CD4-positive, CD25-positive, alpha-beta regulatory T cell (primary cell): ENCODE measurements around the gene PAK2. TPM values are rescaled to one million over a fixed set of nuclear protein-coding genes. Genes with fewer than 3 reads are reported as not detected.
A peak's percentile ranks its signal among the peaks of the same experiment; 100 is the strongest.

Source experiments
- ATAC-seq, 2 donors: fragments of 150-1000 bp; cut with Tn5 transposase; one replicate each; pipeline ENCODE4 v1.10.0; 2021; ENCODE audit warnings: low read depth in 2 of 2, moderate number of reproducible peaks in 2 of 2, moderate library complexity in 1 of 2
- DNase-seq, 3 donors: peaks; one replicate each; pipeline versions ENCODE4 v3.0.0 to v3.0.0-alpha.2; 2012 to 2022; ENCODE audit warnings: mixed read lengths in 1 of 3
- H3K27ac ChIP-seq: one replicate; pipeline ENCODE4 v1.7.0; 2013; ENCODE audit warnings: mild to moderate bottlenecking, low read length; ENCODE audit not compliant: insufficient read depth, poor library complexity, severe bottlenecking
- H3K27me3 ChIP-seq: one replicate; pipeline ENCODE4 v1.7.0; 2013; ENCODE audit warnings: low read length; ENCODE audit not compliant: control insufficient read depth, insufficient read depth
- H3K36me3 ChIP-seq: one replicate; pipeline ENCODE4 v1.7.0; 2013; ENCODE audit warnings: mild to moderate bottlenecking, low read length, moderate library complexity; ENCODE audit not compliant: control insufficient read depth, insufficient read depth
- H3K4me1 ChIP-seq: 2 replicates; pipeline ENCODE4 v1.7.0; 2013; ENCODE audit warnings: mild to moderate bottlenecking, low read length; ENCODE audit not compliant: insufficient read depth, control insufficient read depth, poor library complexity, severe bottlenecking
- H3K4me3 ChIP-seq: one replicate; pipeline ENCODE4 v1.7.0; 2013; ENCODE audit warnings: low read depth, mild to moderate bottlenecking, low read length, moderate library complexity
- H3K9me3 ChIP-seq, 2 experiments: 1 replicate in 1 of 2; 2 replicates in 1 of 2; pipeline ENCODE4 v1.7.0; 2013; ENCODE audit warnings: low read length in 2 of 2, mild to moderate bottlenecking in 1 of 2, moderate library complexity in 1 of 2; ENCODE audit not compliant: control insufficient read depth in 2 of 2
- H3K27ac Mint-ChIP-seq, 3 donors: one replicate each; pipeline ENCODE4 v1.8.0; 2020 to 2022; ENCODE audit warnings: mild to moderate bottlenecking in 3 of 3, mixed read lengths in 3 of 3, moderate library complexity in 2 of 3
- H3K27me3 Mint-ChIP-seq: one replicate; pipeline ENCODE4 v1.8.0; 2022; ENCODE audit warnings: mild to moderate bottlenecking, mixed read lengths
- H3K36me3 Mint-ChIP-seq: one replicate; pipeline ENCODE4 v1.8.0; 2020; ENCODE audit warnings: mixed read lengths
- H3K4me1 Mint-ChIP-seq, 4 donors: one replicate each; pipeline ENCODE4 v1.8.0; 2020 to 2022; ENCODE audit warnings: mixed read lengths in 4 of 4, mild to moderate bottlenecking in 1 of 4
- H3K4me3 Mint-ChIP-seq, 4 donors: one replicate each; pipeline ENCODE4 v1.8.0; 2020 to 2022; ENCODE audit warnings: mild to moderate bottlenecking in 4 of 4, mixed read lengths in 4 of 4, moderate library complexity in 3 of 4
- H3K9me3 Mint-ChIP-seq, 7 donors: one replicate each; pipeline ENCODE4 v1.8.0; 2020 to 2022; ENCODE audit warnings: mixed read lengths in 7 of 7, mild to moderate bottlenecking in 3 of 7, moderate library complexity in 2 of 7
- polyA plus RNA-seq, 4 donors: library from polyadenylated mRNA; unstranded; fragments of 300-500 nt; fragmentation: Illumina TruSeq; gene quantifications; one replicate each; pipeline ENCODE4 v1.2.3, GENCODE V29; 2021
- total RNA-seq: library from RNA; stranded (reverse); gene quantifications from one replicate; pipeline ENCODE4 v1.2.3, GENCODE V29; 2022

PAK2 gene
- total and polyA plus RNA-seq, 5 donors from 2014 or later = 37.5 to 83.7 (median 44.1) TPM

GRCh38 chr3:196699749-196700148, 39.9 kb upstream of the PAK2 start:
- DNase-seq = no peak
- ATAC-seq = no peak
- Mint-ChIP-seq H3K9me3 (no peaks in the 10 kb centered on the region), H3K4me1 (peaks cover 0 to 6% (median 3%) of the 10 kb centered on the region in 4 donors), H3K36me3 (no peaks in the 10 kb centered on the region), H3K27me3 (no peaks in the 10 kb centered on the region), H3K4me3 (no peak overlapping the region), H3K27ac (no peak overlapping the region)
- Histone ChIP-seq H3K4me1 (no peaks in the 10 kb centered on the region), H3K9me3 (no peaks in the 10 kb centered on the region), H3K27ac (no peak overlapping the region), H3K27me3 (no peaks in the 10 kb centered on the region), H3K36me3 (no peaks in the 10 kb centered on the region), H3K4me3 (no peak overlapping the region)

DNA sequence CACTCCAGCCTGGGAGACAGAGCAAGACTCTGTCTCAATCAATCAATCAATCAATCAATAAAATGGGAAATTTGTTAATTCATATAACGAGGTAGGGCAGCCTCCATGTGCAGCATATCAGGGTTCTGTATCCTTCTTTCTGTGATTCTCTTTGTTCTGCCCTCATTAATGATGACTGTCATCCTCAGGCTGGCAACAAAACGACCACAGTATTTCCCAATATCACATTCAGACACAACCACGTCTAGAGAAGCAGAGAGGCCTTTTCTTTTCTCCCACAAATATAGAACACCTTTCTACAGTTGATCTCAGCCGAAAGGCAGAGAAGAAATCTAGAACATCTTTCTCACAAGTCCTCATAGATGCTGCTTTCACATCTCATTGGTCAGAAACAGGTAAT, 38.9 kb upstream of the PAK2 start:
- Histone ChIP-seq H3K9me3 (no peaks in the 10 kb centered on the region), H3K36me3 (no peaks in the 10 kb centered on the region), H3K4me3 (no peak overlapping the region), H3K4me1 (no peaks in the 10 kb centered on the region), H3K27ac (no peak overlapping the region), H3K27me3 (no peaks in the 10 kb centered on the region)
- H3K36me3 Mint-ChIP-seq = no peaks in the 10 kb centered on the region
- H3K4me3 Mint-ChIP-seq = no peak overlapping the region
- no peak overlapping the region for H3K27ac Mint-ChIP-seq
- H3K9me3 Mint-ChIP-seq = no peaks in the 10 kb centered on the region
- DNase-seq = no peak
- H3K27me3 Mint-ChIP-seq = no peaks in the 10 kb centered on the region
- H3K4me1 Mint-ChIP-seq = peaks cover 0 to 4% (median 2%) of the 10 kb centered on the region in 4 donors
- ATAC-seq = no peak

GRCh38 chr3:196706327-196706726, 33.3 kb upstream of the PAK2 start:
- peaks cover under 1 to 14% (median 7%) of the 10 kb centered on the region in 4 donors for H3K4me1 Mint-ChIP-seq
- no peaks in the 10 kb centered on the region for H3K27me3 Mint-ChIP-seq
- peaks cover 8% of the 10 kb centered on the region for H3K4me1 ChIP-seq
- H3K27ac ChIP-seq = no peak overlapping the region
- no peak overlapping the region for H3K27ac Mint-ChIP-seq
- H3K4me3 ChIP-seq = no peak overlapping the region
- no peaks in the 10 kb centered on the region for H3K9me3 ChIP-seq
- H3K27me3 ChIP-seq = no peaks in the 10 kb centered on the region
- peaks cover 4% of the 10 kb centered on the region for H3K36me3 Mint-ChIP-seq
- ATAC-seq (no peak), DNase-seq (no peak)
- no peak overlapping the region for H3K4me3 Mint-ChIP-seq
- H3K36me3 ChIP-seq = peaks cover 3% of the 10 kb centered on the region
- H3K9me3 Mint-ChIP-seq = no peaks in the 10 kb centered on the region

- DNase-seq = no peak
- Histone ChIP-seq H3K4me1 (peaks cover 12% of the 10 kb centered on the region), H3K9me3 (no peaks in the 10 kb centered on the region), H3K27me3 (no peaks in the 10 kb centered on the region), H3K4me3 (no peak overlapping the region), H3K36me3 (peaks cover 3% of the 10 kb centered on the region), H3K27ac (no peak overlapping the region)
- no peak for ATAC-seq
- peaks cover 4 to 18% (median 10%) of the 10 kb centered on the region in 4 donors for H3K4me1 Mint-ChIP-seq
- no peak overlapping the region for H3K4me3 Mint-ChIP-seq
- no peak overlapping the region for H3K27ac Mint-ChIP-seq
- H3K36me3 Mint-ChIP-seq = peaks cover 4% of the 10 kb centered on the region
- H3K27me3 Mint-ChIP-seq = no peaks in the 10 kb centered on the region
- no peaks in the 10 kb centered on the region for H3K9me3 Mint-ChIP-seq
Measured at GRCh38 chr3:196706731-196707130, 32.9 kb upstream of the PAK2 start.

GRCh38 chr3:196707566-196707965, 32.1 kb upstream of the PAK2 start:
- DNase-seq = no peak
- no peak overlapping the region for H3K27ac ChIP-seq
- Mint-ChIP-seq H3K4me3 (peak overlapping the region in 1 of 4 donors; percentile 52), H3K9me3 (no peaks in the 10 kb centered on the region), H3K27me3 (no peaks in the 10 kb centered on the region), H3K36me3 (peaks cover 4% of the 10 kb centered on the region), H3K27ac (no peak overlapping the region), H3K4me1 (peaks cover 5 to 19% (median 11%) of the 10 kb centered on the region in 4 donors)
- H3K9me3 ChIP-seq = no peaks in the 10 kb centered on the region
- no peaks in the 10 kb centered on the region for H3K27me3 ChIP-seq
- H3K4me1 ChIP-seq = peaks cover 13% of the 10 kb centered on the region
- H3K36me3 ChIP-seq = peaks cover 3% of the 10 kb centered on the region
- no peak overlapping the region for H3K4me3 ChIP-seq
- no peak for ATAC-seq

DNA sequence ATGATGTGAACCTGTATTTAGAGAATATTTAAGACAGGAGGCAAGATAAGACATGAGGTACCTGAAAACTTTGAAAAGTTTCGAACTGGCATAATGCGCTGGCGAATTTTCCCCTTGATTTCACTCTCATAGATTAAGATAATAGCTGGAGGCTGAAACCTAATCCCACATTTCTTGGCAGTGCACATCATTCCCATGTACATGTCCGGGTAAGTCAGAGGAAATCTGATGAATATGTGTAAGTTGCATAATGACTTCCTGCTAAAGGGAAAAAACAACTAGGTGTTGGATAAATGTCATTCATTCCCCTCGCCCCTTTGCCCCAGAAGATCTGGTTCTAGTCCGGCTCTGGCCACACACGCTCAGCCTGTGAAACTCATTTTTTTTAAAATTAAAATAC, 31.2 kb upstream of the PAK2 start:
- Histone ChIP-seq H3K36me3 (peaks cover 3% of the 10 kb centered on the region), H3K4me1 (peaks cover 13% of the 10 kb centered on the region), H3K27me3 (no peaks in the 10 kb centered on the region), H3K27ac (no peak overlapping the region), H3K4me3 (no peak overlapping the region), H3K9me3 (no peaks in the 10 kb centered on the region)
- no peaks in the 10 kb centered on the region for H3K27me3 Mint-ChIP-seq
- ATAC-seq = no peak
- H3K4me1 Mint-ChIP-seq = peaks cover 9 to 27% (median 17%) of the 10 kb centered on the region in 4 donors
- DNase-seq = no peak
- peaks cover 4% of the 10 kb centered on the region for H3K36me3 Mint-ChIP-seq
- no peak overlapping the region for H3K27ac Mint-ChIP-seq
- H3K9me3 Mint-ChIP-seq = no peaks in the 10 kb centered on the region
- H3K4me3 Mint-ChIP-seq = peak overlapping the region in 1 of 4 donors; percentile 52

DNA sequence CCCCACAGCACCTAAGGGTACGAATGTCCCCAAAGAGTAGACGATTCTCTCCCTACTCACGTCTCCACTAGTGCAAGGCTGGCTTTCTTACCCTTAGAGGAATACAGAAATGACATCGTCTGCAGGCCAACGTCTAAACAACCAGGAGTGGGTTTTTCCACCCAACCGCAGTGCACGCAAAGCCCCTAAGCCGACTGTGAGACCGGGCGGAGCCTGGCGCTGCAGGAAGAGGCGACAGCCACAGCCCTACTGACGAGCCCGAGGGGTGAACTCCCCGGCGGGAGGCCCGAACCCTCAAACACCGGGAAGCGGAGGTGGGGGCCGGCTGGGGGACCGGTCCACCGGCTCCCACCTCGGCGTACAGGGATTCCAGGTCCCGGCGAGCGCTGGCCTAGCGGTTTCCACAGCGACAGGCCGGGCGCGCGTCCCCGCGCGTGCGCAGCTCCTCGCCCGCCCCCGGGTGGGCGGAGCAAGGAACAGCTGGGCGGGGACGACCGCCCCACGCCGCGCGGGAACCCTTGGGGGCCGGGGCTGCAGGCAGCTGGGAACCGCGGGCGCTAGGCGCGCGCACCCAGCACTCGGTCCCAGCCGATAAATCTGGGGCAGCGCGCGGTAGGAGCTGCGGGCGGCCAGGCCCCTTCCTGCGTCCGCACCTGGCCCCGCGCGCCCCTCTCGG, 27.7 kb upstream of the PAK2 start, which contains the start of the genes CEP19 and PIGX:
Gene CEP19 (minus strand): TSS at position 413 of the 676 bp plus-strand sequence. CDS start 3,593 bp downstream, outside the sequence.
Gene PIGX (plus strand): TSS at position 540 of the 676 bp plus-strand sequence.
- H3K27me3 ChIP-seq = no peaks in the 10 kb centered on the region
- Mint-ChIP-seq H3K9me3 (no peaks in the 10 kb centered on the region), H3K4me3 (peak within 1 kb of the TSS; percentile 95 to 98 (median 96)), H3K36me3 (peaks cover 4% of the 10 kb centered on the region), H3K27me3 (no peaks in the 10 kb centered on the region), H3K4me1 (peaks cover 13 to 41% (median 23%) of the 10 kb centered on the region in 4 donors), H3K27ac (peak within 1 kb of the TSS; percentile 92 to 96 (median 95))
- peak within 1 kb of the TSS; percentile 99 for H3K27ac ChIP-seq
- ATAC-seq (peak; percentile 81 to 84), DNase-seq (peak; percentile 89 to 90 (median 90))
- peak within 1 kb of the TSS; percentile 95 for H3K4me3 ChIP-seq
- H3K4me1 ChIP-seq = peaks cover 13% of the 10 kb centered on the region
- peaks cover 3% of the 10 kb centered on the region for H3K36me3 ChIP-seq
- no peaks in the 10 kb centered on the region for H3K9me3 ChIP-seq
